ENCODE results near the gene LIMK2.
"Not testable (repeated sequence)": the region's sequence is repeated elsewhere in the genome, so short reads cannot be mapped to it uniquely, and the experiment has no call there.

LIMK2 gene

GRCh38 chr22:31211862-31212730, at the start of gene LIMK2:
TSS of gene LIMK2 (plus strand) at chr22:31212298. CDS start at chr22:31212409, 111 bp downstream.
- DNase-seq = peak; percentile 96

- DNase-seq = no peak
These were observed 41.1 kb upstream of the LIMK2 start for GRCh38 chr22:31170971-31171370.

- peak in 1 of 2 donors; percentile 10 for DNase-seq
These were observed 40.4 kb upstream of the LIMK2 start for GRCh38 chr22:31171734-31172133.

GRCh38 chr22:31173386-31174145, 38.5 kb upstream of the LIMK2 start:
- no peak for DNase-seq

GRCh38 chr22:31176923-31177322, 35.2 kb upstream of the LIMK2 start:
- DNase-seq = no peak

- DNase-seq = no peak
These were observed 34.5 kb upstream of the LIMK2 start for GRCh38 chr22:31177420-31178162.

GRCh38 chr22:31178859-31179258, 33.2 kb upstream of the LIMK2 start:
- DNase-seq = no peak

- no peak for DNase-seq
These were observed 32.8 kb upstream of the LIMK2 start for GRCh38 chr22:31179345-31179744.

- DNase-seq = no peak
These were observed 28.1 kb upstream of the LIMK2 start for GRCh38 chr22:31184015-31184414.

- DNase-seq = no peak
These were observed 27.0 kb upstream of the LIMK2 start for GRCh38 chr22:31185056-31185455.

- no peak for DNase-seq
These were observed 24.5 kb upstream of the LIMK2 start for GRCh38 chr22:31187627-31188026.

- no peak for DNase-seq
These were observed 19.6 kb upstream of the LIMK2 start for GRCh38 chr22:31192513-31192912.

GRCh38 chr22:31193092-31193491, 19.0 kb upstream of the LIMK2 start:
- no peak for DNase-seq

GRCh38 chr22:31194681-31195080, 17.4 kb upstream of the LIMK2 start:
- DNase-seq = not testable (repeated sequence)

- no peak for DNase-seq
These were observed 12.9 kb upstream of the LIMK2 start for GRCh38 chr22:31199187-31199586.

GRCh38 chr22:31204352-31204984, 7.6 kb upstream of the LIMK2 start:
- not testable (repeated sequence) for DNase-seq

GRCh38 chr22:31205059-31205458, 7.0 kb upstream of the LIMK2 start:
- DNase-seq = not testable (repeated sequence)

GRCh38 chr22:31206460-31206859, 5.6 kb upstream of the LIMK2 start:
- not testable (repeated sequence) for DNase-seq

GRCh38 chr22:31206896-31207687, 5.0 kb upstream of the LIMK2 start:
- DNase-seq = no peak

- DNase-seq = peak; percentile 14 to 40
These were observed 1.3 kb upstream of the LIMK2 start for GRCh38 chr22:31210556-31211421.

- no peak for DNase-seq
These were observed 626 bp upstream of the LIMK2 start for GRCh38 chr22:31211482-31211861.
